OCI-LY7 (cell line): ENCODE measurements around the gene UNC79. TPM values are rescaled to one million over a fixed set of nuclear protein-coding genes. Genes with fewer than 3 reads are reported as not detected.

ENCODE experiments used
- BruUV-seq: library from RNA; stranded (reverse); fragments of 400-500 nt; replicated peaks from 2 replicates; lab custom pipeline; 2021; lab: Mats Ljungman, UMichigan
- CTCF ChIA-PET: fragments of 300-600 bp; sonication (Branson Sonifier 250); formaldehyde crosslinking; loops from one replicate; lab custom pipeline; 2022; ENCODE audit warnings: antibody characterized with exemption; ENCODE audit not compliant: unreplicated experiment; lab: Charles Lee
- POLR2A ChIA-PET: fragments of 300-600 bp; sonication (Branson Sonifier 250); formaldehyde crosslinking; loops from one replicate; lab custom pipeline; 2022; ENCODE audit warnings: antibody characterized with exemption; lab: Charles Lee
- DNase-seq: peaks from one replicate; pipeline ENCODE4 v3.0.0-alpha.2; 2015; ENCODE audit warnings: low spot score
- H2AFZ ChIP-seq: fragments of 200-600 bp; sonication (generic), shearing (Covaris generic); 2 replicates; pipeline ENCODE4 v1.6.1; 2014; ENCODE audit warnings: mild to moderate bottlenecking, antibody characterized with exemption, low read length, moderate library complexity
- H3K27ac ChIP-seq: fragments of 200-600 bp; sonication (generic); 2 replicates; pipeline ENCODE4 v1.5.1; 2014; ENCODE audit warnings: mixed run types, low read depth, mild to moderate bottlenecking, moderate library complexity, low read length, inconsistent platforms; ENCODE audit not compliant: poor library complexity, severe bottlenecking
- H3K36me3 ChIP-seq: fragments of 200-600 bp; sonication (generic); 2 replicates; pipeline ENCODE4 v1.6.1; 2014; ENCODE audit warnings: mild to moderate bottlenecking, antibody characterized with exemption, low read length, moderate library complexity, mixed read lengths; ENCODE audit not compliant: insufficient read depth
- H3K4me1 ChIP-seq: fragments of 200-600 bp; sonication (generic); 2 replicates; pipeline ENCODE4 v1.5.1; 2014; ENCODE audit warnings: mild to moderate bottlenecking, low read length; ENCODE audit not compliant: insufficient read depth, poor library complexity, severe bottlenecking
- H3K4me2 ChIP-seq: fragments of 200-600 bp; sonication (generic); 2 replicates; pipeline ENCODE4 v1.6.1; 2014; ENCODE audit warnings: mild to moderate bottlenecking, low read length
- H3K4me3 ChIP-seq: fragments of 200-600 bp; sonication (generic); 2 replicates; pipeline ENCODE4 v1.5.1; 2014; ENCODE audit warnings: mild to moderate bottlenecking, low read depth, low read length; ENCODE audit not compliant: poor library complexity, severe bottlenecking
- H3K79me2 ChIP-seq: fragments of 200-600 bp; sonication (generic); 2 replicates; pipeline ENCODE4 v1.6.1; 2016; ENCODE audit warnings: low read depth, mild to moderate bottlenecking, low read length, moderate library complexity, mixed read lengths; ENCODE audit not compliant: insufficient read depth
- H3K9me2 ChIP-seq: fragments of 200-600 bp; sonication (generic); 2 replicates; pipeline ENCODE4 v1.6.1; 2016; ENCODE audit warnings: mild to moderate bottlenecking, low read length, mixed read lengths; ENCODE audit not compliant: insufficient read depth
- H3K9me3 ChIP-seq: fragments of 200-600 bp; sonication (generic); 2 replicates; pipeline ENCODE4 v1.6.1; 2014; ENCODE audit warnings: mild to moderate bottlenecking, mixed run types, low read length, mixed read lengths
- H4K20me1 ChIP-seq: fragments of 200-600 bp; sonication (generic); 2 replicates; pipeline ENCODE4 v1.6.1; 2014; ENCODE audit warnings: mild to moderate bottlenecking, antibody characterized with exemption, low read length, moderate library complexity, mixed read lengths; ENCODE audit not compliant: insufficient read depth
- EZH2phosphoT487 ChIP-seq: fragments of 200-600 bp; sonication (generic); IDR thresholded peaks from 2 replicates; pipeline ENCODE4 v1.6.1; 2018; ENCODE audit warnings: low read depth, borderline replicate concordance, mild to moderate bottlenecking, mixed run types, antibody characterized with exemption, low read length, moderate library complexity, mixed read lengths
- intact Hi-C: fragments of 100-400 bp; cut with micrococcal nuclease; formaldehyde crosslinking; loops from one replicate; pipeline ENCODE4 v1.10.0; 2022; ENCODE audit not compliant: unreplicated experiment
- total RNA-seq, 2 experiments: library from RNA; depleted of rRNA in 1 of 2; stranded (reverse); fragments of >200 nt in 1 of 2; shearing (Covaris generic) in 1 of 2; gene quantifications; 2 replicates each; pipeline ENCODE4 v1.2.3, GENCODE V29; 2014 to 2022
- TF ChIP-seq, protein P1 (sequence below): fragments of 200-600 bp; sonication (generic); conservative IDR thresholded peaks from 2 replicates; pipeline ENCODE4 v1.5.1; 2014; ENCODE audit warnings: mild to moderate bottlenecking, antibody characterized with exemption, low read length, moderate library complexity, mixed read lengths

Gene UNC79
- total RNA-seq, 2 experiments from 2014 or later = 0.17 to 0.19 TPM

DNA sequence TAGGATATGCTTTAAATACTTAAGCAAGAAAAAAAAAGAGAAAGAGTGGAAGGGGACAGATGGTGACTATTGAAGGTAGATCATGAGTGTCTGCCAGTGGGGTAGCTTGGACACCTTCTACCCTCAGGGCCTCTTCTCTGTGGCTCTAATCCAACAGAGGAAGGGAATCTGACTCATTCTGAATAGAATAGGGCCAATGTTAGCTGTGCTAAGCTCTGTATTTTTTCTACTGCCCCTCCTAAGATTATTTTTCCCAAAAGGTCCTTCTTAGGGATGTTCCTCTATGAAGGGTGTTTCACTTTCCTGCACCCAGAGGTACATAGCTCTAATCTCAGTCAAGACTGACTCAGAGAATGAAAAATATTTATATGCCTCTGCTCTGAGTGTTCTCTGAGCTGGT is 25.6 kb downstream of the UNC79 start:
- Histone ChIP-seq H4K20me1 (no peaks in the 10 kb centered on the region), H3K9me2 (no peaks in the 10 kb centered on the region), H3K36me3 (no peaks in the 10 kb centered on the region), H3K4me3 (no peak overlapping the region), H3K79me2 (no peaks in the 10 kb centered on the region), H3K9me3 (no peaks in the 10 kb centered on the region), H3K4me2 (no peak overlapping the region), H3K4me1 (no peaks in the 10 kb centered on the region), H3K27ac (no peak overlapping the region), H2AFZ (no peak overlapping the region)
- POLR2A ChIA-PET = no interaction called here
- intact Hi-C loops = no loop called here
- no peak for DNase-seq
- no TSS peak for BruUV-seq
- CTCF ChIA-PET = no interaction called here
- TF ChIP-seq, protein P1, sequence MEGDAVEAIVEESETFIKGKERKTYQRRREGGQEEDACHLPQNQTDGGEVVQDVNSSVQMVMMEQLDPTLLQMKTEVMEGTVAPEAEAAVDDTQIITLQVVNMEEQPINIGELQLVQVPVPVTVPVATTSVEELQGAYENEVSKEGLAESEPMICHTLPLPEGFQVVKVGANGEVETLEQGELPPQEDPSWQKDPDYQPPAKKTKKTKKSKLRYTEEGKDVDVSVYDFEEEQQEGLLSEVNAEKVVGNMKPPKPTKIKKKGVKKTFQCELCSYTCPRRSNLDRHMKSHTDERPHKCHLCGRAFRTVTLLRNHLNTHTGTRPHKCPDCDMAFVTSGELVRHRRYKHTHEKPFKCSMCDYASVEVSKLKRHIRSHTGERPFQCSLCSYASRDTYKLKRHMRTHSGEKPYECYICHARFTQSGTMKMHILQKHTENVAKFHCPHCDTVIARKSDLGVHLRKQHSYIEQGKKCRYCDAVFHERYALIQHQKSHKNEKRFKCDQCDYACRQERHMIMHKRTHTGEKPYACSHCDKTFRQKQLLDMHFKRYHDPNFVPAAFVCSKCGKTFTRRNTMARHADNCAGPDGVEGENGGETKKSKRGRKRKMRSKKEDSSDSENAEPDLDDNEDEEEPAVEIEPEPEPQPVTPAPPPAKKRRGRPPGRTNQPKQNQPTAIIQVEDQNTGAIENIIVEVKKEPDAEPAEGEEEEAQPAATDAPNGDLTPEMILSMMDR = no peak
- TF ChIP-seq EZH2phosphoT487 = no peak

DNA sequence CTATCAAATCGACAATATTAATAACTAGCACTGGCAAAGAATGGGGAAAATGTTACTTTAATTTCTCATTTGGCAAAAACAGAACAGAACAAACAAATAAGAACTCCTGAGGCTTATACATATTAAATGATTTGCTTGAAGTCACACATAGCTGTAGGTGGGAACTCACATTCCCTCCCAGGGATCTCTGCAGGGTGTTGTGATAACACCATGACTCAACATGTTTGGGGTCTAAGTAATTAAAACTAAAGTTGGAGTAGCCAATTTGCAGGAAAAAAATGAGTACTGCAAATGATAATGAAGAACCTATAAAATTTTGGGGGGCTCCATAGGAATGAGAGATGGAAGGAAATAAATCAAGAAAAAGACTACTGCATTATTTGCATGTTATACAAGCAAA is 27.5 kb downstream of the UNC79 start:
- TF ChIP-seq, protein P1 = no peak
- intact Hi-C loops = no loop called here
- Histone ChIP-seq H3K27ac (no peak overlapping the region), H4K20me1 (no peaks in the 10 kb centered on the region), H3K4me3 (no peak overlapping the region), H3K4me2 (no peak overlapping the region), H3K4me1 (no peaks in the 10 kb centered on the region), H3K36me3 (no peaks in the 10 kb centered on the region), H3K9me2 (no peaks in the 10 kb centered on the region), H3K9me3 (no peaks in the 10 kb centered on the region), H3K79me2 (no peaks in the 10 kb centered on the region), H2AFZ (no peak overlapping the region)
- no peak for DNase-seq
- BruUV-seq = no TSS peak
- ChIA-PET POLR2A (no interaction called here), CTCF (no interaction called here)

DNA sequence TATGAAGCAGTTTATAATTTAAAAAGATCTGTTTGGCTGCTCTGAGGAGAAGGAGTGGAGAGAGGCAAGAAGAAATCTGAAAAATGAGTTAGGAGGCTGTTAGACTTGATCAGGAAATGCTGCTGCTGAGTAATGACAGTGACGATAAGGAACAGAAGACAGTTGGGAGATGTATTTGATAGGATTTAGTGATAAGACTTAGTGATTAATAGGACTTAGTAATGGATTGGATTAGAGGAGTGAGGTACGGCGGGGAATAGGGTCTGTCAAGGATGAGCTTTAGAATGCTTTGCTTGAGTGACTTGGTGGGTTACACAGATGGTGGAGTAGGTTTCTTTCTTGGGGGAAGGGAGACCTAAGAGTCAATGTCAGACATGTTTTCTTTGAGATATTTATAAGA is 31.7 kb downstream of the UNC79 start:
- Histone ChIP-seq H3K4me1 (no peaks in the 10 kb centered on the region), H2AFZ (no peak overlapping the region), H3K36me3 (no peaks in the 10 kb centered on the region), H3K4me2 (no peak overlapping the region), H3K4me3 (no peak overlapping the region), H3K9me2 (no peaks in the 10 kb centered on the region), H3K27ac (no peak overlapping the region), H3K9me3 (no peaks in the 10 kb centered on the region), H4K20me1 (no peaks in the 10 kb centered on the region), H3K79me2 (no peaks in the 10 kb centered on the region)
- POLR2A ChIA-PET = no interaction called here
- no TSS peak for BruUV-seq
- CTCF ChIA-PET = no interaction called here
- no peak for TF ChIP-seq EZH2phosphoT487
- TF ChIP-seq, protein P1 = no peak
- intact Hi-C loops = no loop called here
- DNase-seq = no peak
